GM10266 (cell line): ENCODE measurements around the gene MIP.
"Not testable (repeated sequence)": the region's sequence is repeated elsewhere in the genome, so short reads cannot be mapped to it uniquely, and the experiment has no call there.

ENCODE experiments used
- DNase-seq: peaks from one replicate; pipeline ENCODE4 v3.0.0; 2012; ENCODE audit errors: extremely low spot score
- CTCF ChIP-seq: IDR thresholded peaks from 2 replicates; pipeline ENCODE4 v1.5.1; 2012; ENCODE audit warnings: mild to moderate bottlenecking, low read depth; ENCODE audit not compliant: control insufficient read depth, insufficient read depth; ENCODE audit errors: missing control alignments

MIP gene

GRCh38 chr12:56413392-56413791 lies 41.1 kb downstream of the MIP start:
- no peak for DNase-seq

DNA sequence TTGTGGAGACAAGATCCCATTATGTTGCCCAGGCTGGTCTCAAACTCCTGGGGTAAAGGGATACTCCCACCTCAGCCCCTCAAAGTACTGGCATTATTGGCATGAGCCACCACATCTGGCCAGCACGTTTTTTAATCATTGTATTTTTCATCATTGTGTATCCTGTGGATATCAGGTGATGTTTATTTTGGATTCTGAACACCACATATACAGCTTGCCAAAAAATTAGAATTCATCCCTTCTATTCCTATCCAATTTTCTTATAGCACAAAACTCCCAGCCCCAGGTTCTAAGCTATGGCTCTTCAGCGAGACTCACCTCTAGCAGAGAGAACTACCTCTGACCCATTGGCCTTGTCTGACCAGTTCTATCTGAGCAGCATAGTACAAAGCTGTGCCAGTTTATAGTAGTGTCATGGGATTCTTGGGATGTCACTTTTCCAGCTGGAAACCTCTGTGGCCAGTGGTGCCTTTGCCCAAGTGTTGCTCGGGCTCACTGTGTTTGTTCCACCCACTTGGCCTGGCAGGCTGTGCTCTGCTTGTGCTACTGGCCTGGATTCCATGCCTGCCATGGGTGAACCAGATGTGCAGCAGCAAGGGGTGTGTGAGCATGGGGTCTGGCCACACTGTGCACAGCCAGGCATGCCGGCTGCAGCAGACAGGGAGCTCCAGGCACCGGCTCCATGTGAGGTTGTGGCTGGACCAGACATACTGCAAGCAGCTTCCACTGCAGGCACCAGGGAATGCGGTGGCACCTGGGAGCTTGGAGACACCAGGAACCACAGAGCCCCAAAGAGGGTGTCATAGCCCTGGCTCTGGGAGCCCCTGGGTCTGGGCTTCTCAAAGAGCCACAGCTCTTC lies 42.4 kb downstream of the MIP start:
- TF ChIP-seq CTCF = no peak
- DNase-seq = no peak

More at GRCh38 chr12:56413392-56413791, 41.1 kb downstream of the MIP start:
- no peak for TF ChIP-seq CTCF

DNA sequence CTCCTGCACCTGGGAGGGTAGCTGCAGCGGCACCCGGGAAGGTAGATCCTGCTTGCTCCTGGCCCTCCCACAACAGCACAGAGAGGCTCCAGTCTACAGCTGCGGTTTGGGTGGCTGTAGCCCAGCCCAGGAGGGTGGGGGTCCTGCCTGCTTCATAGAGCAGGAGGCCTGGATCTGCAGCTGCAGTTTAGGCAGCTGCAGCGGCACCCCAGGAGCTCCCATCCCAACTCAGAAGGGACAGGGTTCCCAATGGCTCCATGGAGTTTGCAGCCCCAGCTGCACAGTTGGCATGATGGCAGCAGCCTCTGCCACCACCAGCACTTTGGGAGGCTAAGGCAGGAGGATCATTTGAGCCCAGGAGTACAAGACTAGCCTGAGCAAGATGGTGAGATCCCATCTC lies 43.7 kb downstream of the MIP start:
- no peak for TF ChIP-seq CTCF
- DNase-seq = no peak

DNA sequence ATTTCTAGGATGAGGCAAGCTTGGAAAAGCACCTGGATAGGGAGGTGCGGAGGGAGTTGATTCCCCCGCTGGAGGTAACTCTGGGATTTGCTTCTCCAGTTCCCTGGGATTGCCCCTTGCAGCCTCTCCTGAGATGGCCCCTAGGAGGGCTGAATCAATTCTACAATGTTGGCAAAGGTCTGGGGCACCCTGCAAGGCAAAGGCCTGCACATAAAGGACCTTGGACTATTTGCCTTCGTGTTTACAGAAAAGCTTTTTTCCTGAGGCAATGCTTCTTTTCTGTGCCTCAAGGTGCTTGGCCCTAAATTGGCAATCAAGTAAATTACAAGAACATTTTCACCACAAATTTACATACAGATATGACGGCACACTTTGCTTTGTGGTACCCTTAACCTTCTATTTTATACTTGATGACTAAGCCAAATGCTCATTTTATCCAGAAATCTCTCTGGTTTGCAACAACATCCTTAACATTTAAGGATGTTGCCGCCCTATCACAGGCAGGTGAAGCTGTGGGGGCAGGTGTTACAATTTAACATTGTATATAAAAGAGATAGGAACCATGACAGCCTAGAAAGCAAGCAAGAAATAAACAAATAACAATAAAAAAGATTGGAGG lies 45.5 kb downstream of the MIP start:
- DNase-seq = no peak
- TF ChIP-seq CTCF = no peak

- DNase-seq = not testable (repeated sequence)
These were observed 50.2 kb downstream of the MIP start for GRCh38 chr12:56404227-56404626.

GRCh38 chr12:56401612-56402011 lies 52.8 kb downstream of the MIP start:
- not testable (repeated sequence) for DNase-seq

DNA sequence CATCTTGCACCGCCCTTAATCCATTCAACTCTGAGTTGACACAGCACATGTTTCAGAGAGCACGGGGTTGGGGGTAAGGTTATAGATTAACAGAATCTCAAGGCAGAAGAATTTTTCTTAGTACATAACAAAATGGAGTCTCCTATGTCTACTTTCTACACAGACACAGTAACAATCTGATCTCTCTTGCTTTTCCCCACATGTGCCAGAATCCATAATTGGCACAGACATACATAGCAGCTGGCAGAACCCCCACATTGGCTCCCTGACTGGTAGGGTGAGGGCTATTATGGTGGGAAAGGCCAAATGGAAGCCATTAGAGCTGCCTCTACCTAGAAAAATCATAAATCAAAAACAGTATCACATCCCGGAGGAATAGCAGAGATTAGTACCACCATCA lies 53.3 kb downstream of the MIP start:
- not testable (repeated sequence) for DNase-seq
